ENCODE data around the gene ZNF474.

- TF ChIP-seq, protein P1, sequence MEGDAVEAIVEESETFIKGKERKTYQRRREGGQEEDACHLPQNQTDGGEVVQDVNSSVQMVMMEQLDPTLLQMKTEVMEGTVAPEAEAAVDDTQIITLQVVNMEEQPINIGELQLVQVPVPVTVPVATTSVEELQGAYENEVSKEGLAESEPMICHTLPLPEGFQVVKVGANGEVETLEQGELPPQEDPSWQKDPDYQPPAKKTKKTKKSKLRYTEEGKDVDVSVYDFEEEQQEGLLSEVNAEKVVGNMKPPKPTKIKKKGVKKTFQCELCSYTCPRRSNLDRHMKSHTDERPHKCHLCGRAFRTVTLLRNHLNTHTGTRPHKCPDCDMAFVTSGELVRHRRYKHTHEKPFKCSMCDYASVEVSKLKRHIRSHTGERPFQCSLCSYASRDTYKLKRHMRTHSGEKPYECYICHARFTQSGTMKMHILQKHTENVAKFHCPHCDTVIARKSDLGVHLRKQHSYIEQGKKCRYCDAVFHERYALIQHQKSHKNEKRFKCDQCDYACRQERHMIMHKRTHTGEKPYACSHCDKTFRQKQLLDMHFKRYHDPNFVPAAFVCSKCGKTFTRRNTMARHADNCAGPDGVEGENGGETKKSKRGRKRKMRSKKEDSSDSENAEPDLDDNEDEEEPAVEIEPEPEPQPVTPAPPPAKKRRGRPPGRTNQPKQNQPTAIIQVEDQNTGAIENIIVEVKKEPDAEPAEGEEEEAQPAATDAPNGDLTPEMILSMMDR (IDR thresholded peaks at IDR 0.05) = no peak
- no peak for TF ChIP-seq EZH2 (IDR thresholded peaks at IDR 0.05; ENCODE audit: borderline replicate concordance, insufficient read depth, low read depth, low read length, poor library complexity, severe bottlenecking)
Measured at GRCh38 chr5:122200450-122200849, 71.1 kb downstream of the ZNF474 start.

Data from B cell (primary cell).